IPS-NIHi7 (cell line): ENCODE measurements around the gene OVOL3.
A peak's percentile ranks its signal among the peaks of the same experiment; 100 is the strongest.

Experiments
- DNase-seq: peaks from one replicate; pipeline ENCODE4 v3.0.0; 2012; ENCODE audit warnings: mixed read lengths; ENCODE audit errors: extremely low spot score

OVOL3 gene

DNA sequence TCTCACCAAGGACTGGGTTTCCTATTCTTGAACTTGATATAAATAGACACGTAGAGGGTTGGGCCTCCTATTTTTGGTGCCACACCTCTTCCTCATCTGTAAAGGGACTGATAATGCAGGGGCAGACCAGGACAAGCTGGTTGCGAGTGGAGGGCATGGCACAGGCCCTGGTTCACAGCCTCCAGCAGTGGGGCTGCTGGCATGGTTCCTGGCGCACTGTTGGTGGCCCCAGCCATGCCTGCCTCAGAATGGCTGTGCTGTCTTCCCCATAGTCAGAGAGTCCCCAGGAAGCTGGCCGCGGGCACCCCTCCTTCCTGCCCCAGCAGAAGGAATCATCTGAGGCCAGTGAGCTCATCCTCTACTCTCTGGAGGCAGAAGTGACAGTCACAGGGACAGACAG, 10.5 kb upstream of the OVOL3 start:
- no peak for DNase-seq

- no peak for DNase-seq
These were observed 9.2 kb upstream of the OVOL3 start for GRCh38 chr19:36101550-36102327.

- no peak for DNase-seq
These were observed 7.8 kb upstream of the OVOL3 start for GRCh38 chr19:36103040-36103626.

- no peak for DNase-seq
These were observed 6.9 kb upstream of the OVOL3 start for GRCh38 chr19:36103842-36104552.

DNA sequence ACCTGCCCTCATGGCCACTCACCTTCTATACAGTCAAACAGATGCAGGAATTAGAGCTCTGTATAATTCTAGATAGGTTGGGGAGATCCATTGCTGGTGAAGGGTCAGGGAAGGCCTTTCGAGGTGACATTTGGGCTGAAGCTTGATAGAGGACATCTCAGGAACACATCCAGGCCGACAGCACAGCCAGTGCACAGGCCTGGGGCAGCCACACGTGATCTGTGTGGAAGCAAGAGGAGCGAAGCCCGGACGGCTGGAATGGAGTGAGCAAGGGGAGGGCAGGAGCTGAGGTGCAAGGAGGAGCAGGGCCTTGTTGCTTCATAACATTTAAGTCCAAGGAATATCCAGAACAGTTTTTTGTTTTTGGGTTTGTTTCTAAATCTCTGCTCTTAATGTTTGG, 4.5 kb upstream of the OVOL3 start:
- no peak for DNase-seq

GRCh38 chr19:36106991-36107390, 4.0 kb upstream of the OVOL3 start:
- DNase-seq = no peak

DNA sequence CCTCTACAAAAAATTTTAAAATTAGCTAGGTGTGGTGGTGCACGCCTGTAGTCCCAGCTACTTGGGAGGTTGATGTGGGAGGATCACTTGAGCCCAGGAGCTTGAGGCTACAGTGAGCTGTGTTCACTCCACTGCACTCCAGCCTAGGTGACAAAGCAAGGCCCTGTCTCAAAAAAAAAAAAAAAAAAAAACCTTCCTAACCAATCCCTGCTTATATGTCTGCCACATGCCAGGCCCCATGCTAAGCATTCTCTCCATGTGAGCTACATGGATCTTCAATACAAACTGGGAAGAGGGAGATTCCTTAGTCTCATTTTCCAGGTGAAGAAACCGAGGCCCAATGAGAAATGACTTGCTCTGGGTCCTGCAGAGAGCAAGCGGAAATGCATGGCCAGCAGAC, 2.3 kb upstream of the OVOL3 start:
- DNase-seq = no peak

DNA sequence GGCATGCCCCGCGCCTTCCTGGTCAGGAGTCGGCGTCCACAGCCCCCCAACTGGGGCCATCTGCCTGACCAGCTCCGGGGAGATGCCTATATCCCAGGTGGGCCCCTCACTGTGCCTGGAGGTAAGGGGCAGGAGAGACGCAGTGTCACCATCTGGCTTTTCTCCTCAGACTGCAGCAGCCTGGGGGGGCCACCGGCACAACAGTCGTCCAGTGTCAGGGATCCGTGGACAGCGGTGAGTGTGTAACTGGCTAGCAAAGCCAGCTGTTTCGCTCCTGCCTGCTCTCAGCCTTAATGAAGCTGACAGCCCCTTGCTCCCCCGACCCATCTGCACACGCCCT, 227 bp downstream of the OVOL3 start:
- no peak for DNase-seq

GRCh38 chr19:36112678-36113077, 1.7 kb downstream of the OVOL3 start:
- no peak for DNase-seq

DNA sequence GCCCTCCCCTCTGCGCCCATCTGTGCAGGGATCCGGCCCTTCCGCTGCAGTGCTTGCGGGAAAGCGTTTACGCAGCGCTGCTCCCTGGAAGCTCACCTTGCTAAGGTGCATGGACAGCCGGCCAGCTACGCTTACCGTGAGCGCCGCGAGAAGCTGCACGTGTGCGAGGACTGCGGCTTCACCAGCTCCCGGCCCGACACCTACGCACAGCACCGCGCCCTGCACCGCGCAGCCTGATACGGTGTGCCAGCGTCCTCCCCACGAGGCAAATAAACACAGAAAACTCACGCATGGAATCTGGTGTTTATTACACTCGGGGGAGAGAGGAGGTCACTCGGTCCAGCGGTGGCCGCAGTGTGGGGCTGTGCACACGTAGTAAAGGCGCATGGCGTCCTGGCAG, 2.5 kb downstream of the OVOL3 start:
- no peak for DNase-seq

DNA sequence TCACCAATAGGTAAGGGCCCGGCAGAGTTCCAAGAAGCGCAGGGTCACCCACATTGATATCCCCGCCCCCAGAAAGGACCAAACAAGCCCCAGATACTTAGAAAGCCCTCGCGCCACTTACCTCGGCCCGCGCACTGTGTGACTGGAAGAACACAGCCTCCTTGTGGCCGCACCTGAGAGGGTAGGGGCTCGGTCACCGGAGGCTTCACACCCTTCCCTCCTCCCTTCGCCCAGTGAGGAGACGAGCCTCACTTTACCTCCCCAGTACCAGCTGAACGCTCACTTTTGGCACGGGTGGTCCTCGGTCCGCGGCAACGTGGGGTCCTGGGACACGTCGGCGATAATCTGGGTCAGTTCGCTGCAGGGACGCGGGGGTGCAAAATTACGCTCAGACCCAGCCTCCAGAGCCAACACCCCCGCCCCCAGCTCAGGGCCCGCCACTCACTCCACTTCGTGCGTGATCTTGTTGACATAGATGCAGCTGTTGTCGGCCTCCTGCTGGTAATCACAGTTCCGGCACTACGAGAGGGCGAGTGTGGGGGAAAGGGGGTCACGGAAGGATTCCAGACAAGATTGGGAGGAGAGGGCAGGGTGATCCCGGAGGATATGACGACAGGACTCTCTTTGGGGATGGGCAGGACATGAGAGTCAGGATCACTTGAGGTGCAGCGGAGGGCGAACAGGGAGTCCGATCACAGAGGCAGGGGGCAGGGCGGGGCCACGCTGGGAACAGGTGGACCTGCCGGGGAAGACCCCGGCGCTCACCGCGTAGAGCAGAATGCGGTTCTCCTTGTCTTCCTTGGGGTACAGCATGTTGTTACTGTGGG, 3.2 kb downstream of the OVOL3 start:
- DNase-seq = peak; percentile 42

- DNase-seq = peak; percentile 99
These were observed 3.9 kb downstream of the OVOL3 start, which contains the start of gene POLR2I for GRCh38 chr19:36114721-36115452. Gene POLR2I, minus strand, starts transcription at chr19:36114875. Its CDS starts 19 bp downstream, at chr19:36114856.

DNA sequence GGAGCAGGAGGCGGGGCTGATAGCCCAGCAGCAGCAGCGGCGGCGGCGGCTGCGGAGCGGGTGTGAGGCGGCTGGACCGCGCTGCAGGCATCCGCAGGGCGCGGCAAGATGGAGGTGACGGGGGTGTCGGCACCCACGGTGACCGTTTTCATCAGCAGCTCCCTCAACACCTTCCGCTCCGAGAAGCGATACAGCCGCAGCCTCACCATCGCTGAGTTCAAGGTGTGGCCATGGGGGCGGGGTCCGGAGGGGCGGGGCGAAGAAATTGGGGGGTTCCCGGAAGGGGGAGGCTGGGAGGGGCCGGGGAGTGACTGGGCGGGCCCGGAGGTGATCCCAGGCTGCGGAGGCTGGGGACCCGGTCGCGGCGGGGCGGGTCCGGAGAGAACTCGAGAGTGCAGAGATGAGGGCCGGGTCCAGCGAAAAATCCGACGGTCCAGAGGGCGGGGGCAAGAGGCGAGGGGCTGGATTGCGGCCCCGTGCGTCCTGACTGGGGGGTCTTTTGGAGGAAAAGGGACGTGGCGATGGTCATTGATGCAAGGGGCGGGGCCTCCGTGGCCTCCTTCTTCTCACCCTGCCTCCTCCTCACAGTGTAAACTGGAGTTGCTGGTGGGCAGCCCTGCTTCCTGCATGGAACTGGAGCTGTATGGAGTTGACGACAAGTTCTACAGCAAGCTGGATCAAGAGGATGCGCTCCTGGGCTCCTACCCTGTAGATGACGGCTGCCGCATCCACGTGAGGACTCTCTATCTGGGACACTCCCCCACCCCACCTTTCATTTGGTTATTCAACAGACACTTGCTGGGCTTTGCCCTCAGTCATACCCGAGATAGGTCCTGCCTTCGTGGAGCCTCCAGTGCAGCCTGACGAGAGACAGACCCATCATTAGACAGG, 4.8 kb downstream of the OVOL3 start, which contains the start of gene TBCB:
Gene TBCB, plus strand, starts transcription at position 16 of the 891 bp plus-strand sequence. Its CDS starts 93 bp downstream, at position 109.
- peak; percentile 75 for DNase-seq

GRCh38 chr19:36116344-36116637, 5.3 kb downstream of the OVOL3 start:
- DNase-seq = no peak

DNA sequence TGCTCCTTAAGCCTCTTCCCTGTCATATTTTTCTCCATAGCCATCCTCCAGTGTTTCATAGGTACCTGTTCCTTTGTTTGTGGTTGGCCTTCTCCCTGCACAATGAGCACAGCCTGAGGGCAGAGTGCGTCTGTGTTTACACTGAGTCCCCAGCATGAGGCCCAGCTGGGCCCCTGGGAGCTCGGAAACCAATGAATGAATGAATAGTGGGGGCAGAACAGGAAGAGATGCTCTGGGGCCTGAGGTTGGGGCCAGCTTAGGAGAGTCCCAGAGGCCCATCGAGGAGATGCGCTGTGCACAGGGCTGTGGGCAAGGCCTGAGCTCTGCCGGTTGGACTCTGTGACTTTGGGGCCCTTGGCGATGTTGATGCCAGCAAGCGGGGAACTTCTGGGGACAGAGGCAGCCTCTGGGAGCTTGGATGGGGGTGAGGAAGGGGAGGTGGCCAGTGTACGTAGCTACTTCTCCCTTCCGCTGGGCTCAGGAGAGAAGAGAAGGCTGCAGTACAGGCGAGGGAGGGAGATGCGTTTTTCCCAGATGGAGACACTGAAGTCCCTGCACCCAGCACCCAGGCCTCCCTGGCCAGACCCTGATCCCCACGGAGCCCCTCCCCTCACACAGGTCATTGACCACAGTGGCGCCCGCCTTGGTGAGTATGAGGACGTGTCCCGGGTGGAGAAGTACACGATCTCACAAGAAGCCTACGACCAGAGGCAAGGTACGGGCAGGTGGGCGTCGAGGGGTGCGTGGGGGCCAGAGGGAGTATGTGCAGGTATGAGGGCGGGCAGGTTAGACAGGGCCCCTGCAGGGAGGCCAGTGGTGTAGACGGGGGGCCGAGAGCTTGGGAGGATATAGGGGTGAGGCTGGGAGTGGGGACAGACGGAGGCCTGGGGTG, 9.4 kb downstream of the OVOL3 start:
- DNase-seq = no peak

DNA sequence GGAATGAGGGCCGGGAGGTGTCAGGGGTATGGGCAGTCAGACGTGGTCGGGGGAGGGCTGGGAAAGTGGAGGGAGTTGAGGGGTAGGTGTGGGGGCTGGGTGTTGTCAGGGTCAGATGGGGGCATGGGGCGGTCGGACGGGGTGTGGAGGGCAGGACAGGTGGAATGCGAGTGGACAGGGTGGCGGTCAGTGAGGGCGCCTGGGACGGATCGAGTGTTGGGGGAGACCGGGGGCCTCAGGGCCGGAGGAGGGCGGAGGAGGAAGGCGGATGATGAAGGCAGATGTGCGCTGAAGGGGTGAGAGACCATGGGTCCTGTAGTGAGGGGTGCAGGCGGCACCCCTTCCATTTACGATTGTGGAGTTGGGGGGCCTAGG, 10.0 kb downstream of the OVOL3 start:
- no peak for DNase-seq

DNA sequence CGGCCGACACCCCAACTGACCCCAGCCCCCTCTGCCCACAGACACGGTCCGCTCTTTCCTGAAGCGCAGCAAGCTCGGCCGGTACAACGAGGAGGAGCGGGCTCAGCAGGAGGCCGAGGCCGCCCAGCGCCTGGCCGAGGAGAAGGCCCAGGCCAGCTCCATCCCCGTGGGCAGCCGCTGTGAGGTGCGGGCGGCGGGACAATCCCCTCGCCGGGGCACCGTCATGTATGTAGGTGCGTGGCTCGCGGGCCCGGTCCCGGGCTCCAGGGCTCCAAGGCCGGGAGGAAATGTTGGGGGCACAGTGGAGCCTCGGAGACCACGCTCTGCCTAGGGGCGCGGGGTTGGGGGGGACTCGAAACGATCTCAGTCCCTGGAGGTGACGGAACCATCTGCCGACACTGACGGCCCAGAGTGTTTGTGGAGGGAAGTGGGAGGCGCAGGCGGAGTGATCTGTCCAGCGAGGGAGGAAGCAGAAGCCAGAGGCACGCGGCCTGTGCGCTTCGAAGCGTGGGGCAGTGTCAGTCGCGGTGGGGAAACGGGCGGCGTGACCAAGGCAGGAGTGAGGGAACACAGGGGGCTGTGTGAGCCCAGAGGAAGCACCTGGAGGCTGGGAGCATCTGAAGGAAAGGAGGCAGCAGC, 10.7 kb downstream of the OVOL3 start:
- no peak for DNase-seq

GRCh38 chr19:36125557-36125956, 14.6 kb downstream of the OVOL3 start:
- no peak for DNase-seq

- DNase-seq = no peak
These were observed 17.4 kb downstream of the OVOL3 start for GRCh38 chr19:36128392-36128736.
